ENCODE results near the gene MGAT3.

- TF ChIP-seq BHLHE40 (IDR thresholded peaks at IDR 0.05; ENCODE audit: borderline replicate concordance): no peak
- peak; percentile 93 for TF ChIP-seq ELF4 (IDR thresholded peaks at IDR 0.05)
- peak; percentile 66; the same call in 1 of the 2 replicates for TF ChIP-seq ARNT (IDR thresholded peaks at IDR 0.05)
- no peak for TF ChIP-seq FOXA1 (IDR thresholded peaks at IDR 0.05)
- TF ChIP-seq ZNF384 (IDR thresholded peaks at IDR 0.05): no peak
- TF ChIP-seq, protein P1, sequence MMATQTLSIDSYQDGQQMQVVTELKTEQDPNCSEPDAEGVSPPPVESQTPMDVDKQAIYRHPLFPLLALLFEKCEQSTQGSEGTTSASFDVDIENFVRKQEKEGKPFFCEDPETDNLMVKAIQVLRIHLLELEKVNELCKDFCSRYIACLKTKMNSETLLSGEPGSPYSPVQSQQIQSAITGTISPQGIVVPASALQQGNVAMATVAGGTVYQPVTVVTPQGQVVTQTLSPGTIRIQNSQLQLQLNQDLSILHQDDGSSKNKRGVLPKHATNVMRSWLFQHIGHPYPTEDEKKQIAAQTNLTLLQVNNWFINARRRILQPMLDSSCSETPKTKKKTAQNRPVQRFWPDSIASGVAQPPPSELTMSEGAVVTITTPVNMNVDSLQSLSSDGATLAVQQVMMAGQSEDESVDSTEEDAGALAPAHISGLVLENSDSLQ (IDR thresholded peaks at IDR 0.05): no peak
- no peak for TF ChIP-seq FOXK2 (IDR thresholded peaks at IDR 0.05)
Observed at GRCh38 chr22:39520226-39521105, 63.7 kb downstream of the MGAT3 start, which contains the start of gene ATF4.
